HL-60 (cell line): Measurements from ENCODE around the gene CST8.

Experiments used
- DNase-seq, 2 experiments: peaks; one replicate each; pipeline ENCODE4 v3.0.0-alpha.2; 2010 to 2020; ENCODE audit warnings: low read depth in 1 of 2, low spot score in 1 of 2
- H3K27ac ChIP-seq: fragments of 250-450 bp; sonication (Bioruptor Pico); replicated peaks from 2 replicates; pipeline ENCODE4 v1.5.1; 2020; ENCODE audit warnings: mild to moderate bottlenecking, moderate library complexity
- H3K27me3 ChIP-seq: fragments of 250-450 bp; sonication (Bioruptor Pico); 2 replicates; pipeline ENCODE4 v1.5.1; 2021; ENCODE audit warnings: mild to moderate bottlenecking, moderate library complexity; ENCODE audit not compliant: insufficient read depth, poor library complexity, severe bottlenecking
- H3K4me3 ChIP-seq: replicated peaks from 2 replicates; pipeline ENCODE4 v1.5.1; 2011; ENCODE audit warnings: mild to moderate bottlenecking, control low read depth, low read length; ENCODE audit not compliant: insufficient read depth
- GABPA ChIP-seq: IDR thresholded peaks from 2 replicates; pipeline ENCODE4 v1.6.1; 2012; ENCODE audit warnings: low read depth
- POLR2AphosphoS5 ChIP-seq: IDR thresholded peaks from 2 replicates; pipeline ENCODE4 v1.6.1; 2012; ENCODE audit warnings: low read depth
- SPI1 ChIP-seq: IDR thresholded peaks from 2 replicates; pipeline ENCODE4 v1.6.1; 2012; ENCODE audit warnings: low read depth, mild to moderate bottlenecking, borderline replicate concordance
- TF ChIP-seq, protein P1 (sequence below): IDR thresholded peaks from 2 replicates; pipeline ENCODE4 v1.6.1; 2012; ENCODE audit warnings: low read depth; ENCODE audit not compliant: insufficient replicate concordance
- TF ChIP-seq, protein P2 (sequence below): IDR thresholded peaks from one replicate; pipeline ENCODE4 v1.5.1; 2011; ENCODE audit warnings: low read length, control low read depth, inconsistent platforms; ENCODE audit not compliant: insufficient read depth

Gene CST8

GRCh38 chr20:23492292-23492691, 1.4 kb downstream of the CST8 start:
- Histone ChIP-seq H3K4me3 (no peak overlapping the region), H3K27ac (no peak overlapping the region), H3K27me3 (no peaks in the 10 kb centered on the region)
- no peak for DNase-seq
- TF ChIP-seq, protein P1, sequence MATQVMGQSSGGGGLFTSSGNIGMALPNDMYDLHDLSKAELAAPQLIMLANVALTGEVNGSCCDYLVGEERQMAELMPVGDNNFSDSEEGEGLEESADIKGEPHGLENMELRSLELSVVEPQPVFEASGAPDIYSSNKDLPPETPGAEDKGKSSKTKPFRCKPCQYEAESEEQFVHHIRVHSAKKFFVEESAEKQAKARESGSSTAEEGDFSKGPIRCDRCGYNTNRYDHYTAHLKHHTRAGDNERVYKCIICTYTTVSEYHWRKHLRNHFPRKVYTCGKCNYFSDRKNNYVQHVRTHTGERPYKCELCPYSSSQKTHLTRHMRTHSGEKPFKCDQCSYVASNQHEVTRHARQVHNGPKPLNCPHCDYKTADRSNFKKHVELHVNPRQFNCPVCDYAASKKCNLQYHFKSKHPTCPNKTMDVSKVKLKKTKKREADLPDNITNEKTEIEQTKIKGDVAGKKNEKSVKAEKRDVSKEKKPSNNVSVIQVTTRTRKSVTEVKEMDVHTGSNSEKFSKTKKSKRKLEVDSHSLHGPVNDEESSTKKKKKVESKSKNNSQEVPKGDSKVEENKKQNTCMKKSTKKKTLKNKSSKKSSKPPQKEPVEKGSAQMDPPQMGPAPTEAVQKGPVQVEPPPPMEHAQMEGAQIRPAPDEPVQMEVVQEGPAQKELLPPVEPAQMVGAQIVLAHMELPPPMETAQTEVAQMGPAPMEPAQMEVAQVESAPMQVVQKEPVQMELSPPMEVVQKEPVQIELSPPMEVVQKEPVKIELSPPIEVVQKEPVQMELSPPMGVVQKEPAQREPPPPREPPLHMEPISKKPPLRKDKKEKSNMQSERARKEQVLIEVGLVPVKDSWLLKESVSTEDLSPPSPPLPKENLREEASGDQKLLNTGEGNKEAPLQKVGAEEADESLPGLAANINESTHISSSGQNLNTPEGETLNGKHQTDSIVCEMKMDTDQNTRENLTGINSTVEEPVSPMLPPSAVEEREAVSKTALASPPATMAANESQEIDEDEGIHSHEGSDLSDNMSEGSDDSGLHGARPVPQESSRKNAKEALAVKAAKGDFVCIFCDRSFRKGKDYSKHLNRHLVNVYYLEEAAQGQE: no peak
- no peak for TF ChIP-seq SPI1
- TF ChIP-seq, protein P2, sequence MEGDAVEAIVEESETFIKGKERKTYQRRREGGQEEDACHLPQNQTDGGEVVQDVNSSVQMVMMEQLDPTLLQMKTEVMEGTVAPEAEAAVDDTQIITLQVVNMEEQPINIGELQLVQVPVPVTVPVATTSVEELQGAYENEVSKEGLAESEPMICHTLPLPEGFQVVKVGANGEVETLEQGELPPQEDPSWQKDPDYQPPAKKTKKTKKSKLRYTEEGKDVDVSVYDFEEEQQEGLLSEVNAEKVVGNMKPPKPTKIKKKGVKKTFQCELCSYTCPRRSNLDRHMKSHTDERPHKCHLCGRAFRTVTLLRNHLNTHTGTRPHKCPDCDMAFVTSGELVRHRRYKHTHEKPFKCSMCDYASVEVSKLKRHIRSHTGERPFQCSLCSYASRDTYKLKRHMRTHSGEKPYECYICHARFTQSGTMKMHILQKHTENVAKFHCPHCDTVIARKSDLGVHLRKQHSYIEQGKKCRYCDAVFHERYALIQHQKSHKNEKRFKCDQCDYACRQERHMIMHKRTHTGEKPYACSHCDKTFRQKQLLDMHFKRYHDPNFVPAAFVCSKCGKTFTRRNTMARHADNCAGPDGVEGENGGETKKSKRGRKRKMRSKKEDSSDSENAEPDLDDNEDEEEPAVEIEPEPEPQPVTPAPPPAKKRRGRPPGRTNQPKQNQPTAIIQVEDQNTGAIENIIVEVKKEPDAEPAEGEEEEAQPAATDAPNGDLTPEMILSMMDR: no peak
- no peak for TF ChIP-seq GABPA
- TF ChIP-seq POLR2AphosphoS5: no peak

GRCh38 chr20:23493172-23493772, 2.4 kb downstream of the CST8 start:
- Histone ChIP-seq H3K4me3 (no peak overlapping the region), H3K27me3 (no peaks in the 10 kb centered on the region), H3K27ac (no peak overlapping the region)
- DNase-seq: no peak
- TF ChIP-seq, protein P2: no peak
- TF ChIP-seq SPI1: no peak
- no peak for TF ChIP-seq POLR2AphosphoS5
- TF ChIP-seq GABPA: no peak
- TF ChIP-seq, protein P1: no peak

GRCh38 chr20:23497536-23497935, 6.6 kb downstream of the CST8 start:
- H3K27ac ChIP-seq: no peak overlapping the region
- H3K4me3 ChIP-seq: no peak overlapping the region
- TF ChIP-seq, protein P1: no peak
- TF ChIP-seq GABPA (no peak), POLR2AphosphoS5 (no peak), SPI1 (no peak)
- TF ChIP-seq, protein P2: no peak
- no peaks in the 10 kb centered on the region for H3K27me3 ChIP-seq
- DNase-seq: no peak
